ENCODE results near the gene INTS4.
"Not testable (repeated sequence)": the region's sequence is repeated elsewhere in the genome, so short reads cannot be mapped to it uniquely, and the experiment has no call there.

- not testable (repeated sequence) for TF ChIP-seq ARNTL (CRISPR knock-in tag; IDR thresholded peaks at IDR 0.05; ENCODE audit: borderline replicate concordance, low read depth); PATZ1 (CRISPR knock-in tag; IDR thresholded peaks at IDR 0.05; ENCODE audit: borderline replicate concordance)
These were observed 102.8 kb downstream of the INTS4 start for GRCh38 chr11:77891703-77892102.
